GM12878 (cell line): ENCODE data around the gene MYO1D. TPM values are rescaled to one million over a fixed set of nuclear protein-coding genes. Genes with fewer than 3 reads are reported as not detected.
A peak's percentile ranks its signal among the peaks of the same experiment; 100 is the strongest.

ENCODE experiments used
- ATF3 ChIP-seq: IDR thresholded peaks from 2 replicates; pipeline ENCODE4 v1.6.1; 2011; ENCODE audit warnings: low read depth, mild to moderate bottlenecking, low read length, moderate library complexity, borderline replicate concordance; ENCODE audit errors: extremely low read depth
- BACH1 ChIP-seq: fragments of 450-650 bp; IDR thresholded peaks from 2 replicates; pipeline ENCODE4 v1.6.1; 2017; ENCODE audit warnings: mild to moderate bottlenecking, borderline replicate concordance
- DPF2 ChIP-seq: fragments of 450-650 bp; IDR thresholded peaks from 2 replicates; pipeline ENCODE4 v1.6.1; 2017; ENCODE audit warnings: mild to moderate bottlenecking
- GATAD2B ChIP-seq: fragments of 450-650 bp; conservative IDR thresholded peaks from 2 replicates; pipeline ENCODE4 v1.6.1; 2017; ENCODE audit warnings: low read depth, mild to moderate bottlenecking, moderate library complexity
- IKZF2 ChIP-seq, 2 experiments: fragments of 450-650 bp; IDR thresholded peaks; 2 replicates each; pipeline ENCODE4 v1.6.1; 2017; ENCODE audit warnings: mild to moderate bottlenecking in 2 of 2, moderate library complexity in 2 of 2
- POLR2AphosphoS5 ChIP-seq: IDR thresholded peaks from 2 replicates; pipeline ENCODE4 v1.6.1; 2011; ENCODE audit warnings: mild to moderate bottlenecking, low read length, inconsistent platforms
- POU2F2 ChIP-seq: IDR thresholded peaks from 3 replicates; pipeline ENCODE4 v1.6.1; 2011; ENCODE audit warnings: low read depth, mild to moderate bottlenecking, low read length, borderline replicate concordance
- REST ChIP-seq: IDR thresholded peaks from 2 replicates; pipeline ENCODE4 v1.6.1; 2012; ENCODE audit warnings: mild to moderate bottlenecking, low read depth, low read length
- SRF ChIP-seq, 2 experiments: IDR thresholded peaks; 2 replicates each; pipeline ENCODE4 v1.6.1; 2011; ENCODE audit warnings: low read depth in 2 of 2, low read length in 2 of 2, mild to moderate bottlenecking in 1 of 2, moderate library complexity in 1 of 2
- TCF3 ChIP-seq: IDR thresholded peaks from 2 replicates; pipeline ENCODE4 v1.6.1; 2012; ENCODE audit warnings: low read depth, mild to moderate bottlenecking, low read length, borderline replicate concordance; ENCODE audit not compliant: insufficient read depth
- ZNF207 ChIP-seq: fragments of 450-650 bp; IDR thresholded peaks from 2 replicates; pipeline ENCODE4 v1.6.1; 2014; ENCODE audit warnings: antibody characterized with exemption, mild to moderate bottlenecking, borderline replicate concordance
- polyA plus RNA-seq, 11 experiments: library from polyadenylated mRNA; depleted of rRNA in 4 of 11; unstranded in 6 of 11; stranded (reverse) in 5 of 11; fragments of >200 nt; fragmentation: Nextera tagmentation in 4 of 11; fragmentation: Illumina TruSeq in 1 of 11; extraction: Ambion mirVana in 4 of 11; extraction: Trizol in 1 of 11; gene quantifications; 1 replicate in 1 of 11; 2 replicates in 10 of 11; pipeline versions ENCODE4 v1.2.1 to v1.2.3, GENCODE V29; 2011 to 2016; ENCODE audit warnings: inconsistent platforms in 2 of 11, missing spikeins in 2 of 11, low read depth in 1 of 11
- total RNA-seq, 4 experiments: library from RNA; depleted of rRNA in 3 of 4; stranded (reverse); fragments of >200 nt in 3 of 4; fragmentation: Illumina TruSeq in 1 of 4; extraction: Trizol in 1 of 4; gene quantifications; 2 replicates each; pipeline versions ENCODE4 v1.2.1 to v1.2.3, GENCODE V29; 2013 to 2021

MYO1D gene
- total and polyA plus RNA-seq, 10 of the 15 experiments (the other 5 are each of a cell fraction or from before 2014, with no cell fraction given) = 1.8 to 37.7 (median 25.4) TPM

GRCh38 chr17:32503251-32504165 is 373.4 kb downstream of the MYO1D start (continued):
- peak; percentile 98 to 99 for TF ChIP-seq IKZF2 (IDR thresholded peaks at IDR 0.05)
- peak; percentile 87 for TF ChIP-seq TCF3
- TF ChIP-seq SRF (IDR thresholded peaks at IDR 0.05; ENCODE audit: low read depth in 2 of 2, low read length in 2 of 2) = peak; percentile 56 to 74; a peak in 2 of 4 replicates
- TF ChIP-seq ATF3 = no peak
- peak; percentile 88 for TF ChIP-seq POU2F2
- TF ChIP-seq BACH1 = no peak; the same call in 1 of the 2 replicates
- peak; percentile 80 for TF ChIP-seq DPF2
- TF ChIP-seq ZNF207 = no peak
- TF ChIP-seq REST = no peak
- peak; percentile 82 for TF ChIP-seq POLR2AphosphoS5
- TF ChIP-seq GATAD2B = peak; percentile 72
- TF ChIP-seq, all 136 proteins: peak for 67
